Measurements from ENCODE around the gene SAMSN1.

The SAMSN1 gene

DNA sequence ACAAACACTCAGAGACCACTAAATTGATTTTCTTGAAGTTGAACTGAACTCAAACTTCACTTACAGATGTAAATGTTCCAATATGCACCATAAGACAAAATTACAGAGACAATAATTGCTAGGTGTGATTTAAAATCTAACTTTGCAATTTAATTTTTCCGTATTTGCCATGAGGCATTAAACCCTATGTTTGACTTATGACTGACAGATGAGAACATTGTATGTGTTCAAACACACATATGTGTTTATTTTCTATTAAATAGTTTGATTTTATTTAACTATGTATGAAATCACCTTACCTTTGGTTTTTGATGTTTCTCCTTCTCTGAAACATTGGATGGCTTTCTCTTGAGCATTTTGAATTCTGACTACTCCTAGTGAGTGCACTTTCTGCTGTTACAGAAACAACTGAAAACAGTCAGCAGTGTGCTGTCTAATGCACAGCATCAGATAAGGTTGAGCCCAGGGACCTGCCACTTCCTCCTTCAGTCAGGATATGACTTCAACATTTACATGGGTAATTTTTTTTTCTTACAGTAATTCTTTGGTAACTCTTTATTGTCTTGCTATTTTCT is at the start of gene SAMSN1:
Gene SAMSN1, minus strand, starts transcription at position 410 of the 575 bp plus-strand sequence. Its CDS starts 54 bp downstream, at position 356.
- peak; percentile 87 for DNase-seq

GRCh38 chr21:14595449-14595848 is 49.3 kb upstream of the SAMSN1 start:
- no peak for DNase-seq

DNA sequence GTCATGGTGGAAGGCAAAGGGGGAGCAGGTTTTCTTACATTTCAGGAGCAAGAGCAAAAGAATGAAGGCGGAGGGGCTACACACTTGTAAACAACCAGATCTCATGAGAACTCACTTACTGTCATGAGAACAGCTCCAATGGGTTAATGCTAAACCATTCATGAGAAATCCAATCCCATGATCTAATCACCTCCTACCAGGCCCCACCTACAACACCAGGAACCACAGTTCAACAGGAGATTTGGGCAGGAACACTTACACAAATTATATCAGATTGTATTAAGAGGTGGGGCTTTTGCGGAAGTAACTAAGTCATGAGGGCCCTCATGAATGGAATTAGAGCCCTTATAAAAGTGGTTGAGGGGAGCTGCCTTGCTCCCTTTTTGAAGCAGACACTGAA is 48.9 kb upstream of the SAMSN1 start:
- DNase-seq = no peak

GRCh38 chr21:14593230-14593629 is 47.1 kb upstream of the SAMSN1 start:
- no peak for DNase-seq

DNA sequence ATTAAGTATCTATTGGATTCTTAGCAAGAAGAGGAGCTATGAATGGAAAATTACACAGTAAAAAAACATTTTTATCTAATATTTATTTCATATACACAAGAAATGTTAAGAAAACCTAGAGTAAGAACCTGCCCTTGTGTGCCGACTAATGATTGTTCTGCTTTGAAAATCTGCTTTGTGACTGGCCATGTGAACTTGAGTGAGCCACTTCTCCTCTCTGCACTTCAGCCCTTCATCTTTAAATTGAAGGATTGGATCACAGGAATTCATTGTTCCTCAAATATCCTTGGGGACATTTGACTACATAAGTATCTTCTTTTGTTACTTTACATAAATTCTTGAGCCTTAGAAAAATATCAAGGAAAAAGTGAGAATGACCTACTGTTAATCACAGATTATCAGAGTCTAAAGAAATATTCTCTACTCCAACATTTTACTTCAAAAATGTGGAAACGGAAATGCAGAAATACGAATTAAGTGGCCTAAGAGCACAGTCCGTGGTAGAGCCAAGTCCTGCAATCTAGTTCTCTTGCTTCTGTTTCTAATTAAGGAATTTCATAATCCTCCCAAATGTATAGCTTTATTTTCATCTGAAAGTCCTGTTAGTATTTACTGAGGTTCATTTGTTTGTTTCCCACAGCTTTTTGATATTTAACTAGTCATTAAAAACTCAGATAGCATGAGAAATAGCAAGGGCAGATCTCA is 46.3 kb upstream of the SAMSN1 start:
- no peak for DNase-seq

- DNase-seq = peak; percentile 45
Measured at GRCh38 chr21:14591882-14592281, 45.8 kb upstream of the SAMSN1 start.

- DNase-seq = no peak
Measured at GRCh38 chr21:14591377-14591776, 45.3 kb upstream of the SAMSN1 start.

- peak; percentile 31 for DNase-seq
Measured at GRCh38 chr21:14589855-14590563, 43.9 kb upstream of the SAMSN1 start.

DNA sequence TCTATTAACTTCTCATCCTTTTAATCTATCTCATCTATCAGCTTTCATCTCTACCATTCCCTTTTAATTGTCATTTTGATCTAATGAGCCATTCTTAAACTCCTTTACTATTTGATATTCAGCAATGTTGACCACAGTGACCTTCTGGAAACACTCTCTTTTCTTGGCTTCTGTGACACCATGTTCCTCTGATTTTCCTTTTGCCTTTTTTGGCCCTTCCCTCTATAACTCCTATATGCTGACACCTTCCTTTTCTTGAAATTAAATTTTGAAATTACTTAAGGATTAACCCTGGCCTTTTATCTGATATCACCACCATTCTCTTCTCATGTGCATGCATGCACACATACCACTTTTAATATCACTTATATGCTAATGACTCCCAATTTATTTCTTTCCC is 41.2 kb upstream of the SAMSN1 start:
- no peak for DNase-seq

- no peak for DNase-seq
Measured at GRCh38 chr21:14585122-14585521, 39.0 kb upstream of the SAMSN1 start.

DNA sequence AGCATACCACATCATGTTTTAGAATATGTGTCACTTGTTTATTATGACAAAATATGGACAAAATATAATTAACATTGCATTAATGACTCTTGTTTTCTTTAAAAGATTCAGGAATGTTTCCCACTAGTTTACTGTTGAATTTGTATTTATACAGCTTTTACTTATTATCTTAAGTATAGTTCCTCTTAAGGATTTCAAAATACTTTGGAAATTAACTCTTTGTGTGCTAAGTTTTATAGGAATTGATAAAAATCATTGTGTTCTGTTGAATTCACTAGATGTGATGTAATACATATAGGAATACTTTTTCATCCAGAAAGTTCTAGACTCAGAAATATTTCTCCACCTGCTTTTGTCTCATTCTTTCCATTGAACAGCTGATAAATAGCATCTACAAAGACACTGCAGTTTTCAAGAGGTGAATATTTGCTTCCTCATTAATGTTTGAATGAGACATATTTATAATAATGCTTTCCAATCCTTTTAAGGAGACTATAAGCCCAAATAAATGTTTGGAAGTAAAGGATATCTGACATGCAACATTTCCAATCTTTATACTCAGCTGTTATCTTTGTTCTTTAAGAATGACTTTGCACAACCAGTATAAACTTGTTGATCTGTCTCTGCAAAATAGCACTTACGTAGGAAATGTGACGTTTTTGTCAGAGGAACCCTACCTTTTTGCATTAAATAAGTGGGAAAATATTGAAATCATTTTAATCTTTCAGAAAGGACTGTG is 38.4 kb upstream of the SAMSN1 start:
- DNase-seq = no peak

DNA sequence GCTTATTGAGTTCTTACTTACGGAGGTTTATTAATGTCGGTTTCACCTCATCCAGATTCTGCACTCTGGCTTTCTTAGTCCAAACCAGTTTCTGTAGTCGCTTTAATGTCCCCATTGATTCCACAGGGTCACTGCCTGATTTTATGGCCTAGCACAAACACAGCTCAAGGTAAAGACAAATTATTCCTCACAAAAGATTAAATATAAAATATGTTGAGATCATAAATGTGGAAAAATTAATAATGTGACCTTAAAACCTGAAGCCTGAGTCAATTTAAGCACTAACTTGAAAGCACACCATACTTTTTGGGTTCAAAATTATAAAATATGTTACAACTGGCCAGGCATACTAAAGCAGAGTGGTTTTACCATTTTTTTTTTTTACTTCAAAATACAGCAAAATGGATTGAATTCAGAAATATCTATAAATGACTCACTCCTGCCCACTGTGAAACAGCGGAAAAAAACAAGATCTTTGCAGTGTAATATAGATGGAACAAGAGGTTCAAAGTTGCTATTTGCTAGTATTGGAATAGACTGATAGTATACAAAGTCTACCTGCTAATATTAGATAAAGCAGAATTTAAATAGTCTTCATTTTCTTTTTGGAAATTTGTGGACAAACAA is 37.6 kb upstream of the SAMSN1 start:
- DNase-seq = no peak

DNA sequence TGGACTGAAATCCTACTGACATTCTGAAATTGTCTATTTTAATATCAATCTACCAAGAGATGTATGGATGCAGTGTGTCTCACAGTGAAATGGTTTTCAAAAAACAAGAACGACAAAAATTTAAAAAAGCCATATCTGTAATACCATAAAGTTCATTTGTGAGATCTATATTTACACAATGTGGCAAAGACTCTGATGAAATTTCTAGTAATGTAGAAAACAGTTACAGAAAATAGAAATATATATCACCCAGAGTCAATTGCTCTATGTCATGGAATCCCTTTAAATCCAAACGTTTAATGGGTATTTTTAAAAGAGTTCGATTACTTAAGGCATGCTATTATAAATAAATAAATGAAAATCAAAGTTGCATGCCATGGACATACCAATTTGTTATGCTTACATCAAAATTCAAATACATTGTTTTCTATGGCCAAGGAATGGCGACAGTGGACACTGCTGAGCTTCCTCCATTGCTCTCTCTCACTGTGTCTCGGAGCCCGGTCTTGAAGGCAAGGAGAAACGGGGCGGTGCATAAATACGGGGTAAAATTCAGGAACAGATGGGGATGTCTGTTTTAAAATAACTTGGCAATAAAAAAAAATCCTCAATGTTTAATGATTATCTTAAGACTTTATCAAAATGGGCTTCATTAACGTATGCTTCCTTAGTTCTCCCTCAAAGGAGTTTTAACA is 37.0 kb upstream of the SAMSN1 start:
- DNase-seq = no peak

- peak; percentile 62 for DNase-seq
Measured at GRCh38 chr21:14581902-14582457, 35.9 kb upstream of the SAMSN1 start.

- DNase-seq = no peak
Measured at GRCh38 chr21:14573244-14573643, 27.1 kb upstream of the SAMSN1 start.

DNA sequence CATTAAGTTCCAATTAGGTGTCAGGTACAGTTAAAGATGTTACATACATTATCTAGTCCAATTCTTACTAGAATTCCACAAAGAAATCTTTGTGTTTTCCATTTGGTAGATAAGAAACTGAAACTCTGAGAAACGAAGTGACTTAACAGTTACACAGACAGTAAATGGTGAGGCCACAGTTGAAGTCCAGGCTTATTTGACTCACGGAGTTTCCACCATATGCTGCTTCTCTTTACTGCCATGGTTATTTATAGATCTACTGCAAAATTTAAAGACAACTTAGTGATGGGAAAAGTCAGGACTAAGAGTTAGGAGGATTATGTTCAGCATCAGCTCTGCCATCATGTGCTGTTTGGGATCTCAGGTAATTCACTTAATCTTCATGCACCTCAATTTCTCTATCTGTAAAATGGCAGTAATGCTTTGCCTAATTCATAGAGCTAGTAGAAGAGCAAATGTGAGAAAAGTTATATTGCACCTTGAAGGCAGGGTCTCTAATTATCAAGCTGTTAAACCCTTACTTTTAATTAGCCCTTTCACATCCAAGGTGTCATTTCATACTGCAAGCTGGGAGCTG is 26.2 kb upstream of the SAMSN1 start:
- no peak for DNase-seq

- DNase-seq = no peak
Measured at GRCh38 chr21:14569868-14570267, 23.8 kb upstream of the SAMSN1 start.

DNA sequence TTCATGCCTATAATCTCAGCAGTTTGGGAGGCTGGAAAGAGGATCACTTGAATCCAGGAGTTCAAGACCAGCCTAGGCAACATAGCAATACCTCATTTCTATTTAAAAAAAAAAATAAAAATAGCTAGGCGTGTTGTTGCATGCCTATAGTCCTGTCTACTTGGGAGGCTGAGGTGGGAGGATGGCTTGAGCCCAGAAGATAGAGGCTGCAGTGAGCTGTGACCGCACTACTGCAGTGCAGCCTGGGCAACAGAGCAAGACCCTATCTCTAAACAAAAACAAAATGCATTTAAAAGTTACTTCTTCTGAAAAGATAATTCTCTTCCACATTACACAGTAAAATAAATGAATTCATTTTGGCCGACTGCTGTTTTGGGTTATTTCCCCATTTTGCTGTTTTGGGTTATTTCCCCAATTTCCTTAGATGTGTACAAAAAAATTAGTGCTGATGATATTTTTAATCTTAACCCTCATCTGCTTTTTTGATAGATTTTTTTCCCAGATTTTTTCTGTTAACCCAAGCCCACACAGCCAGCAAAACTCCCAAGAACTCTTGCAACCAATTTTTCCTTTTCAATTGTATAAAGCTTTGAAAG is 23.0 kb upstream of the SAMSN1 start:
- no peak for DNase-seq

GRCh38 chr21:14567331-14568279 is 21.5 kb upstream of the SAMSN1 start:
- DNase-seq = no peak

- no peak for DNase-seq
Measured at GRCh38 chr21:14566894-14567293, 20.8 kb upstream of the SAMSN1 start.

All from CD4-positive, alpha-beta T cell treated with Interleukin-21 for 1 hour (primary cell).